HG03097 (cell line): ENCODE data around the gene ACYP2.
"Not testable (repeated sequence)": the region's sequence is repeated elsewhere in the genome, so short reads cannot be mapped to it uniquely, and the experiment has no call there.

Experiments
- ATAC-seq: cut with Tn5 transposase; IDR thresholded peaks from one replicate; pipeline ENCODE4 v1.9.1; 2021; ENCODE audit not compliant: unreplicated experiment, low FRiP score

Gene ACYP2

GRCh38 chr2:54115284-54116137 lies at the start of gene ACYP2:
Gene ACYP2 (plus strand): TSS chr2:54115615.
- peak; percentile 84 for ATAC-seq

- no peak for ATAC-seq
Measured at GRCh38 chr2:54065891-54066290, 49.5 kb upstream of the ACYP2 start.

- no peak for ATAC-seq
Measured at GRCh38 chr2:54067851-54068375, 47.5 kb upstream of the ACYP2 start.

GRCh38 chr2:54072483-54072882 lies 42.9 kb upstream of the ACYP2 start:
- not testable (repeated sequence) for ATAC-seq

- no peak for ATAC-seq
Measured at GRCh38 chr2:54073796-54074195, 41.6 kb upstream of the ACYP2 start.

- ATAC-seq: no peak
Measured at GRCh38 chr2:54074606-54075341, 40.6 kb upstream of the ACYP2 start.

GRCh38 chr2:54076586-54076985 lies 38.8 kb upstream of the ACYP2 start:
- ATAC-seq: no peak

GRCh38 chr2:54077088-54077900 lies 38.1 kb upstream of the ACYP2 start:
- ATAC-seq: no peak

GRCh38 chr2:54079331-54079730 lies 36.1 kb upstream of the ACYP2 start:
- ATAC-seq: no peak

GRCh38 chr2:54081574-54081973 lies 33.8 kb upstream of the ACYP2 start:
- peak; percentile 94 for ATAC-seq

- no peak for ATAC-seq
Measured at GRCh38 chr2:54083021-54083420, 32.4 kb upstream of the ACYP2 start.

GRCh38 chr2:54083445-54083844 lies 32.0 kb upstream of the ACYP2 start:
- no peak for ATAC-seq

GRCh38 chr2:54084600-54084999 lies 30.8 kb upstream of the ACYP2 start:
- no peak for ATAC-seq

GRCh38 chr2:54085069-54085468 lies 30.3 kb upstream of the ACYP2 start:
- ATAC-seq: no peak

GRCh38 chr2:54086157-54086556 lies 29.3 kb upstream of the ACYP2 start:
- ATAC-seq: no peak

- no peak for ATAC-seq
Measured at GRCh38 chr2:54088191-54088634, 27.2 kb upstream of the ACYP2 start.

- no peak for ATAC-seq
Measured at GRCh38 chr2:54088719-54089118, 26.7 kb upstream of the ACYP2 start.

- ATAC-seq: no peak
Measured at GRCh38 chr2:54090521-54091117, 24.8 kb upstream of the ACYP2 start.

GRCh38 chr2:54092940-54093339 lies 22.5 kb upstream of the ACYP2 start:
- no peak for ATAC-seq

- ATAC-seq: not testable (repeated sequence)
Measured at GRCh38 chr2:54095406-54095805, 20.0 kb upstream of the ACYP2 start.
